H1 (cell line): ENCODE data around the gene SERPINH1. TPM values are rescaled to one million over a fixed set of nuclear protein-coding genes. Genes with fewer than 3 reads are reported as not detected.
A peak's percentile ranks its signal among the peaks of the same experiment; 100 is the strongest.

Experiments used
- CTCF ChIA-PET: fragments of 300-600 bp; sonication (Branson Sonifier 250); formaldehyde crosslinking; loops from one replicate; lab custom pipeline; 2021; ENCODE audit not compliant: partially characterized antibody; lab: Charles Lee
- POLR2A ChIA-PET: fragments of 300-600 bp; sonication (Branson Sonifier 250); formaldehyde crosslinking; loops from one replicate; lab custom pipeline; 2021; ENCODE audit warnings: inconsistent platforms; ENCODE audit not compliant: partially characterized antibody; lab: Charles Lee
- DNase-seq, 2 experiments: peaks; one replicate each; pipeline versions ENCODE4 v3.0.0 to v3.0.0-alpha.2; 2010 to 2022; ENCODE audit warnings: low spot score in 2 of 2, low read depth in 1 of 2, mixed read lengths in 1 of 2
- FAIRE-seq: peaks from 2 replicates; lab custom pipeline; 2011; peaks lifted over from hg19 to GRCh38; lab: Jason Lieb, UNC
- H2AFZ ChIP-seq: 2 replicates; pipeline ENCODE4 v1.8.1; 2012; ENCODE audit warnings: low read length, inconsistent platforms
- H2AK5ac ChIP-seq: 2 replicates; pipeline ENCODE4 v1.6.1; 2013; ENCODE audit warnings: low read depth, low read length
- H2BK120ac ChIP-seq: replicated peaks from 2 replicates; pipeline ENCODE3; 2013; ENCODE audit warnings: low read depth, low read length, inconsistent platforms
- H2BK12ac ChIP-seq: 2 replicates; pipeline ENCODE4 v1.6.1; 2013; ENCODE audit warnings: low read depth, low read length
- H2BK15ac ChIP-seq: 2 replicates; pipeline ENCODE4 v1.6.1; 2013; ENCODE audit warnings: low read length
- H2BK20ac ChIP-seq: 2 replicates; pipeline ENCODE4 v1.6.1; 2013; ENCODE audit warnings: low read length
- H2BK5ac ChIP-seq: 2 replicates; pipeline ENCODE4 v1.6.1; 2013; ENCODE audit warnings: low read depth, low read length
- H3K14ac ChIP-seq: 2 replicates; pipeline ENCODE4 v1.6.1; 2013; ENCODE audit warnings: inconsistent platforms; ENCODE audit not compliant: insufficient read length
- H3K18ac ChIP-seq: 2 replicates; pipeline ENCODE4 v1.6.1; 2013; ENCODE audit warnings: low read length; ENCODE audit errors: extremely low read depth
- H3K23ac ChIP-seq: 2 replicates; pipeline ENCODE4 v1.6.1; 2013; ENCODE audit warnings: inconsistent platforms; ENCODE audit not compliant: insufficient read length
- H3K23me2 ChIP-seq: 2 replicates; pipeline ENCODE4 v1.6.1; 2013; ENCODE audit warnings: low read depth, low read length
- H3K27ac ChIP-seq: 2 replicates; pipeline ENCODE4 v1.6.1; 2011; ENCODE audit warnings: low read depth, low read length, inconsistent platforms
- H3K27me3 ChIP-seq, 4 experiments: replicated peaks in 1 of 4; 1 replicate in 1 of 4; 2 replicates in 3 of 4; pipeline versions ENCODE4 v1.6.1 to v1.8.1; 2011 to 2013; ENCODE audit warnings: low read length in 3 of 4, mild to moderate bottlenecking in 3 of 4, inconsistent platforms in 2 of 4, mixed read lengths in 2 of 4, moderate library complexity in 1 of 4; ENCODE audit not compliant: control insufficient read depth in 3 of 4, insufficient read depth in 3 of 4; ENCODE audit errors: extremely low read depth in 1 of 4
- H3K36me3 ChIP-seq, 4 experiments: 2 replicates each; pipeline versions ENCODE4 v1.6.1 to v1.8.1; 2011 to 2013; ENCODE audit warnings: mild to moderate bottlenecking in 4 of 4, low read length in 3 of 4, moderate library complexity in 2 of 4, control low read depth in 1 of 4, inconsistent platforms in 1 of 4; ENCODE audit not compliant: insufficient read depth in 4 of 4, control insufficient read depth in 2 of 4
- H3K4ac ChIP-seq: replicated peaks from 2 replicates; pipeline ENCODE3; 2013; ENCODE audit warnings: low read length, low read depth, mixed read lengths, inconsistent platforms; ENCODE audit not compliant: insufficient read length
- H3K4me1 ChIP-seq, 4 experiments: replicated peaks in 1 of 4; 1 replicate in 1 of 4; 2 replicates in 3 of 4; pipeline versions ENCODE4 v1.6.1 to v1.8.1; 2011 to 2013; ENCODE audit warnings: low read length in 3 of 4, inconsistent platforms in 2 of 4, mixed read lengths in 1 of 4; ENCODE audit not compliant: insufficient read depth in 4 of 4, control insufficient read depth in 3 of 4
- H3K4me2 ChIP-seq, 2 experiments: 2 replicates each; pipeline versions ENCODE4 v1.6.1 to v1.8.1; 2011 to 2013; ENCODE audit warnings: low read depth in 2 of 2, low read length in 2 of 2, control low read depth in 1 of 2, inconsistent platforms in 1 of 2, mild to moderate bottlenecking in 1 of 2; ENCODE audit not compliant: insufficient read depth in 1 of 2
- H3K4me3 ChIP-seq, 4 experiments: fragments of 200-600, 300-600 bp in 1 of 4; sonication (generic), shearing (Covaris generic), sonication (Bioruptor Twin) in 1 of 4; 2 replicates each; pipeline versions ENCODE4 v1.5.1 to v1.8.1; 2011 to 2016; ENCODE audit warnings: low read length in 4 of 4, low read depth in 3 of 4, control low read depth in 2 of 4, inconsistent platforms in 2 of 4, mild to moderate bottlenecking in 2 of 4, mixed read lengths in 1 of 4, moderate library complexity in 1 of 4; ENCODE audit not compliant: insufficient read depth in 2 of 4; ENCODE audit errors: extremely low read depth in 1 of 4
- H3K56ac ChIP-seq: replicated peaks from 2 replicates; pipeline ENCODE3; 2013; ENCODE audit warnings: low read depth, mild to moderate bottlenecking, mixed read lengths, low read length, inconsistent platforms; ENCODE audit not compliant: insufficient read length
- H3K79me1 ChIP-seq: 2 replicates; pipeline ENCODE4 v1.6.1; 2013; ENCODE audit warnings: low read depth, low read length, control low read depth
- H3K79me2 ChIP-seq, 2 experiments: 2 replicates each; pipeline versions ENCODE4 v1.6.1 to v1.8.1; 2012 to 2013; ENCODE audit warnings: low read length in 2 of 2, mild to moderate bottlenecking in 2 of 2, inconsistent platforms in 1 of 2; ENCODE audit not compliant: insufficient read depth in 2 of 2, control insufficient read depth in 1 of 2
- H3K9ac ChIP-seq, 4 experiments: replicated peaks in 1 of 4; 1 replicate in 1 of 4; 2 replicates in 3 of 4; pipeline versions ENCODE4 v1.6.1 to v1.8.1; 2011 to 2013; ENCODE audit warnings: low read depth in 3 of 4, low read length in 3 of 4, control low read depth in 2 of 4, mild to moderate bottlenecking in 2 of 4, moderate library complexity in 2 of 4, inconsistent platforms in 1 of 4; ENCODE audit errors: extremely low read depth in 1 of 4
- H3K9me3 ChIP-seq, 2 experiments: 2 replicates each; pipeline versions ENCODE4 v1.6.1 to v1.8.1; 2012 to 2013; ENCODE audit warnings: mild to moderate bottlenecking in 2 of 2, moderate library complexity in 2 of 2, control low read depth in 1 of 2, inconsistent platforms in 1 of 2, low read depth in 1 of 2, low read length in 1 of 2, mixed read lengths in 1 of 2; ENCODE audit not compliant: insufficient read depth in 2 of 2
- H4K20me1 ChIP-seq, 2 experiments: replicated peaks in 1 of 2; 2 replicates each; pipeline versions ENCODE3 to v1.8.1; 2011 to 2013; ENCODE audit warnings: inconsistent platforms in 2 of 2, low read length in 2 of 2, mild to moderate bottlenecking in 1 of 2; ENCODE audit not compliant: insufficient read depth in 2 of 2, control insufficient read depth in 1 of 2
- H4K5ac ChIP-seq: 2 replicates; pipeline ENCODE4 v1.6.1; 2013; ENCODE audit warnings: low read length, low read depth, mixed read lengths, inconsistent platforms; ENCODE audit not compliant: insufficient read length
- H4K8ac ChIP-seq: 2 replicates; pipeline ENCODE4 v1.8.0; 2013; ENCODE audit warnings: mild to moderate bottlenecking, moderate library complexity, low read length, inconsistent platforms; ENCODE audit not compliant: insufficient read depth; ENCODE audit errors: extremely low read depth
- H4K91ac ChIP-seq: replicated peaks from 2 replicates; pipeline ENCODE3; 2013; ENCODE audit warnings: low read length, mixed read lengths, inconsistent platforms; ENCODE audit not compliant: insufficient read length
- ASH2L ChIP-seq: fragments of 200-600, 300-600 bp; sonication (generic); IDR thresholded peaks from one replicate; pipeline ENCODE4 v1.7.1; 2017; ENCODE audit warnings: low read length
- BRCA1 ChIP-seq: IDR thresholded peaks from 2 replicates; pipeline ENCODE4 v1.6.1; 2012; ENCODE audit warnings: low read depth, low read length, improper control_type of control experiment
- EP300 ChIP-seq, 2 experiments: IDR thresholded peaks; 1 replicate in 1 of 2; 2 replicates in 1 of 2; pipeline ENCODE4 v1.6.1; 2011 to 2012; ENCODE audit warnings: low read depth in 2 of 2, low read length in 2 of 2, mild to moderate bottlenecking in 2 of 2, borderline replicate concordance in 1 of 2, inconsistent platforms in 1 of 2, moderate library complexity in 1 of 2
- HDAC2 ChIP-seq, 2 experiments: fragments of 300-600 bp in 1 of 2; sonication (generic) in 1 of 2; IDR thresholded peaks; 2 replicates each; pipeline ENCODE4 v1.6.1; 2011 to 2012; ENCODE audit warnings: low read depth in 2 of 2, low read length in 2 of 2, mild to moderate bottlenecking in 2 of 2, moderate library complexity in 2 of 2, borderline replicate concordance in 1 of 2, inconsistent platforms in 1 of 2
- KDM5A ChIP-seq: fragments of 200-600 bp; IDR thresholded peaks from 2 replicates; pipeline ENCODE4 v1.7.1; 2012; ENCODE audit warnings: mild to moderate bottlenecking, low read length, inconsistent platforms, mixed read lengths
- RBBP5 ChIP-seq: IDR thresholded peaks from 2 replicates; pipeline ENCODE4 v1.7.1; 2012; ENCODE audit warnings: low read depth, mild to moderate bottlenecking, inconsistent platforms, low read length, moderate library complexity, borderline replicate concordance
- RFX5 ChIP-seq: IDR thresholded peaks from 2 replicates; pipeline ENCODE4 v1.6.1; 2011; ENCODE audit warnings: low read depth, low read length, improper control_type of control experiment, borderline replicate concordance
- SAP30 ChIP-seq: fragments of 300-600 bp; sonication (generic); IDR thresholded peaks from 2 replicates; pipeline ENCODE4 v1.7.1; 2012; ENCODE audit warnings: low read length, moderate library complexity, mild to moderate bottlenecking, inconsistent platforms; ENCODE audit not compliant: insufficient read depth, insufficient replicate concordance
- SRF ChIP-seq: IDR thresholded peaks from 2 replicates; pipeline ENCODE4 v1.6.1; 2011; ENCODE audit warnings: mild to moderate bottlenecking, low read depth, low read length, moderate library complexity
- WGBS, 2 experiments: shearing (Covaris generic) in 1 of 2; methylation state at CpG; one replicate each; pipeline versions ENCODE4 v1.1.6 to v1.1.7; 2013 to 2015; ENCODE audit warnings: low lambda C conversion rate in 2 of 2, mixed read lengths in 2 of 2, inconsistent platforms in 1 of 2, low coverage in 1 of 2, missing lambda C conversion rate in 1 of 2; ENCODE audit not compliant: insufficient replicate concordance in 2 of 2, insufficient coverage in 1 of 2, insufficient read length in 1 of 2; ENCODE audit errors: extremely low coverage in 1 of 2, missing lambda C conversion rate in 1 of 2; 5-methylcytosine and 5-hydroxymethylcytosine counted together
- polyA plus RNA-seq, 7 experiments: library from polyadenylated mRNA; depleted of rRNA in 3 of 7; stranded (reverse) in 5 of 7; unstranded in 2 of 7; fragments of >200 nt in 5 of 7; fragments of 200-250 nt in 2 of 7; gene quantifications; 1 replicate in 5 of 7; 2 replicates in 1 of 7; 4 replicates in 1 of 7; pipeline versions ENCODE4 v1.2.1 to v1.2.3, GENCODE V29; 2011 to 2013; ENCODE audit warnings: missing spikeins in 2 of 7, mixed read lengths in 2 of 7
- total RNA-seq: library from RNA; stranded (reverse); fragmentation: NEBNext Ultra II Directional; extraction: Animal tissue kit (Norgen Biotek cat#: 25700); gene quantifications from 2 replicates; pipeline ENCODE4 v1.2.1, GENCODE V29; 2021

SERPINH1 gene
- total and polyA plus RNA-seq, 2 of the 8 experiments (the other 6 are each of a cell fraction or from before 2014, with no cell fraction given), result 420 to 621 TPM

GRCh38 chr11:75600356-75600755, 38.3 kb downstream of the SERPINH1 start:
- H2AK5ac ChIP-seq, result no peak overlapping the region
- FAIRE-seq (no peak), DNase-seq (no peak)
- no peak for TF ChIP-seq KDM5A
- no peak for TF ChIP-seq ASH2L
- no peak for TF ChIP-seq HDAC2 (IDR thresholded peaks at IDR 0.05; ENCODE audit: borderline replicate concordance in 1 of 2, low read depth in 2 of 2, low read length in 2 of 2)
- no peak for TF ChIP-seq RFX5
- TF ChIP-seq SRF, result no peak
- TF ChIP-seq SAP30, result no peak
- no peak for TF ChIP-seq RBBP5
- TF ChIP-seq EP300 (IDR thresholded peaks at IDR 0.05; ENCODE audit: borderline replicate concordance in 1 of 2, low read depth in 2 of 2, low read length in 2 of 2), result no peak
- no peak for TF ChIP-seq BRCA1
- no peaks in the 10 kb centered on the region for H3K79me1 ChIP-seq
- no peak overlapping the region for H3K14ac ChIP-seq
- H3K4me3 ChIP-seq, result no peak overlapping the region
- no peak overlapping the region for H3K56ac ChIP-seq
- H3K23ac ChIP-seq, result no peak overlapping the region
- ChIA-PET CTCF (interaction anchor here (0.9 to 7.2 kb wide), 13 partner anchors 11 to 787 kb away, joined by 3 to 74 read pairs (median 10); no protein-coding TSS in a partner anchor), POLR2A (interaction anchor here (1.4 kb wide), 2 partner anchors 13 to 29 kb away, joined by 3 read pairs; no protein-coding TSS in a partner anchor)
- no peaks in the 10 kb centered on the region for H3K23me2 ChIP-seq
- H3K18ac ChIP-seq, result no peak overlapping the region
- 0 out of 2 replicates have a peak overlapping the region, but pooled peaks have one; percentile 48 for H2BK15ac ChIP-seq
- H4K91ac ChIP-seq, result no peak overlapping the region
- no peaks in the 10 kb centered on the region for H3K79me2 ChIP-seq
- no peak overlapping the region for H3K4ac ChIP-seq
- H3K27ac ChIP-seq, result no peak overlapping the region
- WGBS, 2 experiments, result 82% methylated on average over 3 of the region's 3 CpGs; no CpG with 5 or more reads in 1 of the 2 experiments
- peaks cover 0 to 4% (median 0%) of the 10 kb centered on the region in 4 experiments; a peak in 2 of 7 replicates for H3K4me1 ChIP-seq
- no peak overlapping the region for H2BK20ac ChIP-seq
- no peaks in the 10 kb centered on the region for H3K9me3 ChIP-seq
- H2AFZ ChIP-seq, result no peak overlapping the region
- H2BK12ac ChIP-seq, result no peak overlapping the region
- H4K20me1 ChIP-seq, result no peaks in the 10 kb centered on the region
- no peak overlapping the region for H2BK5ac ChIP-seq
- H3K27me3 ChIP-seq, result peaks cover 0 to 3% (median 0%) of the 10 kb centered on the region in 4 experiments; a peak in 1 of 7 replicates
- H3K9ac ChIP-seq, result no peak overlapping the region
- no peak overlapping the region for H3K4me2 ChIP-seq
- no peak overlapping the region for H4K5ac ChIP-seq
- H3K36me3 ChIP-seq, result no peaks in the 10 kb centered on the region
- H4K8ac ChIP-seq, result no peak overlapping the region
- H2BK120ac ChIP-seq, result no peak overlapping the region
